Stimulated activated CD4-positive, alpha-beta T cell treated with anti-CD3 and anti-CD28 coated beads, Interleukin-1b, Interleukin-23, amount 100 ng/mL, for 4 hours (primary cell): ENCODE measurements around the gene ZNF598.
"Not testable (repeated sequence)": the region's sequence is repeated elsewhere in the genome, so short reads cannot be mapped to it uniquely, and the experiment has no call there.

Source experiments
- DNase-seq, 2 donors: peaks; one replicate each; pipeline ENCODE4 v3.0.0-alpha.2; 2020; ENCODE audit warnings: low read depth in 2 of 2

Gene ZNF598

GRCh38 chr16:2028146-2028545 lies 18.5 kb upstream of the ZNF598 start:
- DNase-seq = no peak

GRCh38 chr16:2027024-2028010 lies 17.7 kb upstream of the ZNF598 start:
- no peak for DNase-seq

GRCh38 chr16:2026461-2027023 lies 16.9 kb upstream of the ZNF598 start, which contains the start of gene NHERF2:
Gene NHERF2, plus strand, starts transcription at chr16:2026902. Its CDS starts 104 bp downstream, at chr16:2027006.
- no peak for DNase-seq

- DNase-seq = no peak
These were observed 16.3 kb upstream of the ZNF598 start for GRCh38 chr16:2025878-2026460.

DNA sequence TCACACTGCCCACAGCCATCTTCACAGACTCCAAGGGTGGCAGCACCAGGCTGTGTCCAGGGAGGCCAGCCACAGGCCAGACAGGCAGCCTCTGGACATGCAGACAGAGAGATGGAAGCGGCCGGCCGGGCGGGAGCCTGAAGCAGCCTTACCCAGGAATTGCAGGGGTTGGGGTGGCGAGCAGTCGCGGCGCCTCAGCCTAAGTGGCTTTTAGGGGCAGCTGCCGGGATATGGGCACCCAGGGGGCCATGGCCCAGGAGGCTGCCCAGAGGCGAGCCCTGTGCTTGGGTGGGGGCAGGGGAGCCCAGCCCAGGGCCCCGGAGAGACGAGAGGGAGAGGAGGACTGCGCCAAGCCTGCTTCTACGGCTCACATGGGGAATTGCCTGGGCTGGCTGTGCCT lies 15.6 kb upstream of the ZNF598 start:
- no peak for DNase-seq

- no peak for DNase-seq
These were observed 14.4 kb upstream of the ZNF598 start for GRCh38 chr16:2024032-2024420.

DNA sequence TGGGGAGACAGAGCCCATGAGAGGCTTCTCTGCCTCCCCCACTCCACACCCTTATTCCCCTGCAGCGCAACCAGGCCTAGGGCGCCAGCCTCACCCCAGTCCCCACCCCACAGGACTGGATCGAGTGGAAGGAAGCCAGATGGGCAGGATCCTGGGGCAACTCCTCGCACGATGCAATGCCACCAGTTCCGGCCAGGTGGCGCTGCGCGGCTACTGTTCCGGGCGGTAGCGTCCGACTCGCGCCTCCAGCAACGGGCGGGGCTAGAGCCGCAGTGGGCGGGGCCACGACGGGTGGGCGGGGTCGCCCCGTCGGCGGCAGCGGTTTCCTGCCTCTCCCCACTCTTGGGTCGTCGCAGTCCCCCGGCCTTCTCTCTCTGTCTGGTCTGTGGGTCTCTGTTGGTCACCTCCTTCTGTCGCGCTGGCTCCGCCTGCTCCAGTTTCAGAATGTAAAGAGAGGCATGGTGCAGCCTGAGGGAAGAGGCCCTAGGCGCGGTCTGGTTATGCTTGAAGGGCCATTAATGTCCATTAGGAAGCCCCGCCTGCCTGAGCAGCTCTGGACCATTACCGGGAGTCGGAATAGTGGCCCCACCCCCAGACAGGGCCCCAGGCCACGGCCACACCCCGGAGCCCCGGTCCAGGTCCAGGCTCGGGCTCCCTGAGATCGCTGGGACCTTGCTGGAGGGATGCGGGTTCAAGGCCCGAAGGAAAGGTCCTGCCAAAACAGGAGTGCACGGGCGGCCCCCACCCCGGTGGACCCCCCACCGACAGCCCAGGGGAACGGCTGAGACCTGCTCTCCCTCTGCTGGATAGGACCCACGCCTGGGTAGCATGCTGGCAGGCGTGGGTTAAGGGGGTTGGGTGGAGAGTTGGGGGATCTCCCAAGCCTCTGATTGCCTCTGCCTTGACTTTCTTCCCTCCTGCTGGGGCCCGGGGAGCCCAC lies 13.7 kb upstream of the ZNF598 start:
- DNase-seq = peak; percentile 98 to 99

- no peak for DNase-seq
These were observed 13.1 kb upstream of the ZNF598 start for GRCh38 chr16:2022723-2023091.

- DNase-seq = no peak
These were observed 10.6 kb upstream of the ZNF598 start for GRCh38 chr16:2019921-2020831.

GRCh38 chr16:2019518-2019920 lies 9.9 kb upstream of the ZNF598 start, which contains the start of gene NPW:
Gene NPW, plus strand, starts transcription at chr16:2019785.
- DNase-seq = peak in 1 of 2 donors; percentile 32

DNA sequence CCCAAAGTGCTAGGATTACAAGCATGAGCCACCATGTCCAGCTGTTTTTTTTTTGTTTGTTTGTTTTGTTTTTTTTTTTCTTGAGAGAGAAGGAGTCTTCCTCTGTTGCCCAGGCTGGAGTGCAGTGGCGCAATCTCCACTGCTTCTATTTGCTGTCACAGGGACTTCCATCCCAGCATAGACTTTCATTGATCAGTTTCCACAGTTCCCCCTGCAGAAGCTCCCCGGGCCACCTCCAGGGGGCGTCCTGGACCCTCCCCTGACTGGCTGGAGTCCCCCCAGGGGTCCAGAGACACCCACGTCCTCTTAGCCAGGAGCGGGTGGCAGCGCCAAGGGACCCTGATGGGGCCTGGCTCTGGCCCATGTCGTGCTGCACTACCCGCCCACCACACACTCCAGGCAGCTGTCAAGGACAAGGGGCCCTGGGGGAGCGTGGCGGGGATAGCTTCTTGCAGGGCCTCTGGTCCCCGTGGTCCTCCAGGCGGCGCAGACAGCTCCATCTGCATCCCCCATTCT lies 6.8 kb upstream of the ZNF598 start:
- no peak for DNase-seq

DNA sequence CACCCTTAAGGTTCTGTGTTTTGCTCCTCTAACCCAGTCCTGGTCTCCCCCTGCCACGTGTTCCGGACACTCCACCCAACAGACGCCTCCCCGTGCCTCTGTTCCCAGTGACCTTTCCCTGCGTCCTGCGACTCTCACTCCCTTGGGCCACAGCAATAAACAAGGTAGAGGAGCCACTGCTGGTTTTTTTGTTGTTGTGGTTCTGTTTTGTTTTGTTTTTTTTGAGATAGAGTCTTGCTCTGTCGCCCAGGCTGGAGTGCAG lies 6.3 kb upstream of the ZNF598 start:
- DNase-seq = no peak

GRCh38 chr16:2015117-2015946 lies 5.7 kb upstream of the ZNF598 start:
- DNase-seq = no peak

- no peak for DNase-seq
These were observed 3.9 kb upstream of the ZNF598 start for GRCh38 chr16:2013527-2013926.

- DNase-seq = not testable (repeated sequence)
These were observed 2.1 kb upstream of the ZNF598 start for GRCh38 chr16:2011726-2012125.

DNA sequence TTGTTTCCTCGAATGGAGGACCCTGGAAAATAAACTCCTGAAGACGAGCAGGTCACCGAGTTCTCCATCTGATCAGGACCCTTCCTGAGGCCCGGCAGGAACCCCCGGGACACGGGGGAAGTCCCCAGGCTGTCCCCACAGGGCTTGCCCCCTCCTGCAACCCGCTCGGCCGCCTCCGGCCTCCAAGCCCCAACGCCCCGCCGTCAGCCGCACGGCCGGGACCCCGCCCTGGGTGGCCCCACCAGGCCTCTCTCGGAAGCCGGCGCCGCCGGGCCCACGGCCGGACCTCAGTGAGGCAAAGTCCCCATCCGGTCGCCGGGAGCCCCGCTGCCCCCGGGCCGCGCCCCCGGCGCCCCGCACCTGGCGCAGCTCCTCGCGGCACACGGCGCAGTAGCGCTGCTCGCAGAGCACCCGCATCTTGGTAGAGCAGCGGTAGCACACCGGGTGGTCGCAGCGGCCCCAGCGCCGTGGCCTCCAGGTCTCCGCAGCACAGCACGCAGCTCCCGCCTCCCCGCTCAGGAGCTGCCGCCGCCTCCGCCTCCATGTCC lies 383 bp downstream of the ZNF598 start:
- DNase-seq = no peak

DNA sequence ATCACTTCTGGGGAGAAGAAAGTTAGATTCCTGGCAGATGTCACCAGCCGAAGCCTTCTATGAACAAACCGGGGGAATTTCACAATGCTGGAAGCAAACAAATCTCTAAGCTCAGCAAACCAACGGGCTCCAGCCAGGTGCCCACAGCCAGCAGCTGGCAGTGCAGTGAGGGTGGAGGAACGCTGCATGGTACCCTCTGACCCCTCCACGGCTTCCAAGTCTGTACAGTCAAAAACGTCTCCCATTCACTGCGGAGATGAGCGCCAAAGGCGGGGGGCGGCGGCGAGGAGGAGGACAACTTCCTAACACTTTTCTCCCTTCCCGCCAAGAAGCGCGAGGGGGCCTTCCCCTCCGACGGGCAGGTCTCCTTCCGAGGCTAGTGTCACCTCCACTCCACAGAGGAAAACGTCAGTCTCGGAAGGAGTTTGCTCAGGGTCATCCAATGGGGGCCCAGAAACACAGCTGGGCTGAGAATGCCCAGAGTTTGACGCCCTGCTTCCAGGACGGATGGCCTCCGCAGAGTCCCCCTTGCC lies 924 bp downstream of the ZNF598 start:
- no peak for DNase-seq

GRCh38 chr16:2008009-2008526 lies 1.6 kb downstream of the ZNF598 start:
- no peak for DNase-seq
